ENCODE results near the gene PPP3CA.

PPP3CA gene

GRCh38 chr4:101222156-101222845 is 125.0 kb downstream of the PPP3CA start:
- TF ChIP-seq, protein P1, sequence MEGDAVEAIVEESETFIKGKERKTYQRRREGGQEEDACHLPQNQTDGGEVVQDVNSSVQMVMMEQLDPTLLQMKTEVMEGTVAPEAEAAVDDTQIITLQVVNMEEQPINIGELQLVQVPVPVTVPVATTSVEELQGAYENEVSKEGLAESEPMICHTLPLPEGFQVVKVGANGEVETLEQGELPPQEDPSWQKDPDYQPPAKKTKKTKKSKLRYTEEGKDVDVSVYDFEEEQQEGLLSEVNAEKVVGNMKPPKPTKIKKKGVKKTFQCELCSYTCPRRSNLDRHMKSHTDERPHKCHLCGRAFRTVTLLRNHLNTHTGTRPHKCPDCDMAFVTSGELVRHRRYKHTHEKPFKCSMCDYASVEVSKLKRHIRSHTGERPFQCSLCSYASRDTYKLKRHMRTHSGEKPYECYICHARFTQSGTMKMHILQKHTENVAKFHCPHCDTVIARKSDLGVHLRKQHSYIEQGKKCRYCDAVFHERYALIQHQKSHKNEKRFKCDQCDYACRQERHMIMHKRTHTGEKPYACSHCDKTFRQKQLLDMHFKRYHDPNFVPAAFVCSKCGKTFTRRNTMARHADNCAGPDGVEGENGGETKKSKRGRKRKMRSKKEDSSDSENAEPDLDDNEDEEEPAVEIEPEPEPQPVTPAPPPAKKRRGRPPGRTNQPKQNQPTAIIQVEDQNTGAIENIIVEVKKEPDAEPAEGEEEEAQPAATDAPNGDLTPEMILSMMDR (IDR thresholded peaks at IDR 0.05) = no peak

DNA sequence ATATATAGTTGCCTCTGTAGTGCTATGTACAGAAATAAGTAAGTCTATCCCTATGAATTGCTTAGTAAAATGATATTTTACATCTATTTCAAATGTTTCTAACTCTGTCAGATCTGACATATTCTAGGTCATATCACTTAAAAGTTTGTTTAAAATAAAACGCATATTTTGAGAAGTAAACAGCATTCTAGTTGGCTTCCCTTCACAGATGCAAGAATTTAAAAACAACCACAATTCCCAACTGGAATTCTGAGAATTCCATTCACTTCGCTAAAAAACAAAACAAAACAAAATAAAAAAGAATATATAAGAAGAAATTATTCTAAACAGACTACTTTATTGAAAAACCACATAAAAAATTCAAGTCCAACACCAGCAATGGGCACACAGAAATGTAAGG is 126.0 kb downstream of the PPP3CA start:
- TF ChIP-seq, protein P1 (IDR thresholded peaks at IDR 0.05) = no peak

GRCh38 chr4:101218894-101219293 is 128.4 kb downstream of the PPP3CA start:
- TF ChIP-seq, protein P1 (IDR thresholded peaks at IDR 0.05) = no peak

GRCh38 chr4:101218346-101218745 is 129.0 kb downstream of the PPP3CA start:
- TF ChIP-seq, protein P1 (IDR thresholded peaks at IDR 0.05) = no peak

GRCh38 chr4:101217353-101218031 is 129.8 kb downstream of the PPP3CA start:
- TF ChIP-seq, protein P1 (IDR thresholded peaks at IDR 0.05) = no peak

- TF ChIP-seq, protein P1 (IDR thresholded peaks at IDR 0.05) = no peak
Measured at GRCh38 chr4:101211146-101211553, 136.2 kb downstream of the PPP3CA start.

GRCh38 chr4:101210331-101210730 is 137.0 kb downstream of the PPP3CA start:
- TF ChIP-seq, protein P1 (IDR thresholded peaks at IDR 0.05) = no peak
